Fibroblast of skin of abdomen (primary cell): Measurements from ENCODE around the gene TMPRSS3.

Experiments
- DNase-seq: peaks from one replicate; pipeline ENCODE4 v3.0.0-alpha.2; 2013

Gene TMPRSS3

GRCh38 chr21:42369821-42370220, 26.0 kb downstream of the TMPRSS3 start:
- DNase-seq, result no peak

- no peak for DNase-seq
Observed at GRCh38 chr21:42367367-42368165, 28.3 kb downstream of the TMPRSS3 start.

- no peak for DNase-seq
Observed at GRCh38 chr21:42366292-42367010, 29.4 kb downstream of the TMPRSS3 start, which contains the start of gene TFF1. TSS of gene TFF1 (minus strand) at chr21:42366535. CDS start at chr21:42366495, 40 bp downstream.

GRCh38 chr21:42365770-42366169, 30.1 kb downstream of the TMPRSS3 start:
- no peak for DNase-seq

GRCh38 chr21:42364304-42364865, 31.5 kb downstream of the TMPRSS3 start:
- DNase-seq, result no peak

- no peak for DNase-seq
Observed at GRCh38 chr21:42363312-42363711, 32.5 kb downstream of the TMPRSS3 start.

GRCh38 chr21:42362700-42363099, 33.2 kb downstream of the TMPRSS3 start:
- DNase-seq, result no peak

- DNase-seq, result no peak
Observed at GRCh38 chr21:42362198-42362597, 33.7 kb downstream of the TMPRSS3 start.

- DNase-seq, result no peak
Observed at GRCh38 chr21:42361286-42361685, 34.6 kb downstream of the TMPRSS3 start.

GRCh38 chr21:42360317-42360716, 35.5 kb downstream of the TMPRSS3 start:
- no peak for DNase-seq

GRCh38 chr21:42358937-42359336, 36.9 kb downstream of the TMPRSS3 start:
- DNase-seq, result no peak

GRCh38 chr21:42358261-42358660, 37.6 kb downstream of the TMPRSS3 start:
- DNase-seq, result no peak

- DNase-seq, result no peak
Observed at GRCh38 chr21:42357307-42357706, 38.5 kb downstream of the TMPRSS3 start.

- no peak for DNase-seq
Observed at GRCh38 chr21:42356650-42357049, 39.2 kb downstream of the TMPRSS3 start.

GRCh38 chr21:42356046-42356445, 39.8 kb downstream of the TMPRSS3 start:
- no peak for DNase-seq

GRCh38 chr21:42353623-42354022, 42.2 kb downstream of the TMPRSS3 start:
- DNase-seq, result no peak

- no peak for DNase-seq
Observed at GRCh38 chr21:42352441-42353095, 43.3 kb downstream of the TMPRSS3 start.

- DNase-seq, result no peak
Observed at GRCh38 chr21:42351626-42352440, 44.0 kb downstream of the TMPRSS3 start.

- no peak for DNase-seq
Observed at GRCh38 chr21:42350927-42351426, 44.9 kb downstream of the TMPRSS3 start, which contains the start of gene TFF2. TSS of gene TFF2 (minus strand) at chr21:42350994. CDS start at chr21:42350957, 37 bp downstream.

GRCh38 chr21:42350318-42350910, 45.4 kb downstream of the TMPRSS3 start:
- DNase-seq, result no peak
